Measurements from ENCODE around the gene PAK5.

GRCh38 chr20:9531581-9531980, 307.3 kb downstream of the PAK5 start:
- no peak for TF ChIP-seq REST (IDR thresholded peaks at IDR 0.05; ENCODE audit: insufficient read depth in 1 of 2, low read depth in 2 of 2, low read length in 2 of 2)
- TF ChIP-seq TAF1 (IDR thresholded peaks at IDR 0.05; ENCODE audit: borderline replicate concordance, insufficient read depth, low read length), result no peak
- no peak for TF ChIP-seq SIN3A (IDR thresholded peaks at IDR 0.05; ENCODE audit: borderline replicate concordance, insufficient read depth, low read length)
- no peak for TF ChIP-seq POLR2AphosphoS5 (IDR thresholded peaks at IDR 0.05; ENCODE audit: low read depth, low read length)

Data from PFSK-1 (cell line).